ENCODE results near the gene AFAP1. TPM values are rescaled to one million over a fixed set of nuclear protein-coding genes. Genes with fewer than 3 reads are reported as not detected.

The AFAP1 gene
- total RNA-seq, 1 experiment from 2014 or later = 94.7 TPM

GRCh38 chr4:7715271-7716009, 224.2 kb downstream of the AFAP1 start:
- no TSS peak for BruUV-seq (replicated peaks)
- no peak overlapping the region for H3K27ac ChIP-seq (ENCODE audit: low read length)
- POLR2A ChIA-PET = no interaction called here
- CTCF ChIA-PET = no interaction called here
- in situ Hi-C loops (cut with HindIII; ENCODE audit: low pct_unique_long_range_greater_than_20kb, low sequenced_read_pairs) = no loop called here
- TF ChIP-seq, protein P1, sequence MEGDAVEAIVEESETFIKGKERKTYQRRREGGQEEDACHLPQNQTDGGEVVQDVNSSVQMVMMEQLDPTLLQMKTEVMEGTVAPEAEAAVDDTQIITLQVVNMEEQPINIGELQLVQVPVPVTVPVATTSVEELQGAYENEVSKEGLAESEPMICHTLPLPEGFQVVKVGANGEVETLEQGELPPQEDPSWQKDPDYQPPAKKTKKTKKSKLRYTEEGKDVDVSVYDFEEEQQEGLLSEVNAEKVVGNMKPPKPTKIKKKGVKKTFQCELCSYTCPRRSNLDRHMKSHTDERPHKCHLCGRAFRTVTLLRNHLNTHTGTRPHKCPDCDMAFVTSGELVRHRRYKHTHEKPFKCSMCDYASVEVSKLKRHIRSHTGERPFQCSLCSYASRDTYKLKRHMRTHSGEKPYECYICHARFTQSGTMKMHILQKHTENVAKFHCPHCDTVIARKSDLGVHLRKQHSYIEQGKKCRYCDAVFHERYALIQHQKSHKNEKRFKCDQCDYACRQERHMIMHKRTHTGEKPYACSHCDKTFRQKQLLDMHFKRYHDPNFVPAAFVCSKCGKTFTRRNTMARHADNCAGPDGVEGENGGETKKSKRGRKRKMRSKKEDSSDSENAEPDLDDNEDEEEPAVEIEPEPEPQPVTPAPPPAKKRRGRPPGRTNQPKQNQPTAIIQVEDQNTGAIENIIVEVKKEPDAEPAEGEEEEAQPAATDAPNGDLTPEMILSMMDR (IDR thresholded peaks at IDR 0.05) = no peak
- TF ChIP-seq, protein P2, sequence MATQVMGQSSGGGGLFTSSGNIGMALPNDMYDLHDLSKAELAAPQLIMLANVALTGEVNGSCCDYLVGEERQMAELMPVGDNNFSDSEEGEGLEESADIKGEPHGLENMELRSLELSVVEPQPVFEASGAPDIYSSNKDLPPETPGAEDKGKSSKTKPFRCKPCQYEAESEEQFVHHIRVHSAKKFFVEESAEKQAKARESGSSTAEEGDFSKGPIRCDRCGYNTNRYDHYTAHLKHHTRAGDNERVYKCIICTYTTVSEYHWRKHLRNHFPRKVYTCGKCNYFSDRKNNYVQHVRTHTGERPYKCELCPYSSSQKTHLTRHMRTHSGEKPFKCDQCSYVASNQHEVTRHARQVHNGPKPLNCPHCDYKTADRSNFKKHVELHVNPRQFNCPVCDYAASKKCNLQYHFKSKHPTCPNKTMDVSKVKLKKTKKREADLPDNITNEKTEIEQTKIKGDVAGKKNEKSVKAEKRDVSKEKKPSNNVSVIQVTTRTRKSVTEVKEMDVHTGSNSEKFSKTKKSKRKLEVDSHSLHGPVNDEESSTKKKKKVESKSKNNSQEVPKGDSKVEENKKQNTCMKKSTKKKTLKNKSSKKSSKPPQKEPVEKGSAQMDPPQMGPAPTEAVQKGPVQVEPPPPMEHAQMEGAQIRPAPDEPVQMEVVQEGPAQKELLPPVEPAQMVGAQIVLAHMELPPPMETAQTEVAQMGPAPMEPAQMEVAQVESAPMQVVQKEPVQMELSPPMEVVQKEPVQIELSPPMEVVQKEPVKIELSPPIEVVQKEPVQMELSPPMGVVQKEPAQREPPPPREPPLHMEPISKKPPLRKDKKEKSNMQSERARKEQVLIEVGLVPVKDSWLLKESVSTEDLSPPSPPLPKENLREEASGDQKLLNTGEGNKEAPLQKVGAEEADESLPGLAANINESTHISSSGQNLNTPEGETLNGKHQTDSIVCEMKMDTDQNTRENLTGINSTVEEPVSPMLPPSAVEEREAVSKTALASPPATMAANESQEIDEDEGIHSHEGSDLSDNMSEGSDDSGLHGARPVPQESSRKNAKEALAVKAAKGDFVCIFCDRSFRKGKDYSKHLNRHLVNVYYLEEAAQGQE (IDR thresholded peaks at IDR 0.05; ENCODE audit: insufficient read depth in 1 of 2, low read depth in 2 of 2, low read length in 1 of 2) = no peak
- DNase-seq (ENCODE audit: low read depth, low spot score) (no peak), ATAC-seq (no peak)
- H3K36me3 ChIP-seq (ENCODE audit: control insufficient read depth, insufficient read depth, low read length) = no peaks in the 10 kb centered on the region
- no peaks in the 10 kb centered on the region for H3K4me1 ChIP-seq (ENCODE audit: control insufficient read depth, insufficient read depth, low read length)
- H3K4me3 ChIP-seq (ENCODE audit: low read depth in 2 of 2, low read length in 2 of 2) = no peak overlapping the region
- no peaks in the 10 kb centered on the region for H3K9me3 ChIP-seq (ENCODE audit: control insufficient read depth, insufficient read depth, low read depth, low read length)
- no peaks in the 10 kb centered on the region for H3K27me3 ChIP-seq (ENCODE audit: control insufficient read depth, insufficient read depth, low read length)
- intact Hi-C loops (cut with micrococcal nuclease; ENCODE audit: unreplicated experiment) = no loop called here

- Histone ChIP-seq H3K9me3 (ENCODE audit: control insufficient read depth, insufficient read depth, low read depth, low read length) (no peaks in the 10 kb centered on the region), H3K36me3 (ENCODE audit: control insufficient read depth, insufficient read depth, low read length) (no peaks in the 10 kb centered on the region), H3K4me1 (ENCODE audit: control insufficient read depth, insufficient read depth, low read length) (no peaks in the 10 kb centered on the region), H3K4me3 (ENCODE audit: low read depth in 2 of 2, low read length in 2 of 2) (no peak overlapping the region), H3K27ac (ENCODE audit: low read length) (no peak overlapping the region), H3K27me3 (ENCODE audit: control insufficient read depth, insufficient read depth, low read length) (no peaks in the 10 kb centered on the region)
- BruUV-seq (replicated peaks) = no TSS peak
- ATAC-seq = no peak
- DNase-seq (ENCODE audit: low read depth, low spot score) = no peak
- ChIA-PET POLR2A (no interaction called here), CTCF (no interaction called here)
- TF ChIP-seq, protein P1 (IDR thresholded peaks at IDR 0.05) = no peak
- TF ChIP-seq SIN3A (IDR thresholded peaks at IDR 0.05; ENCODE audit: borderline replicate concordance, insufficient read depth, low read depth, low read length) (no peak), TCF7L2 (IDR thresholded peaks at IDR 0.05; ENCODE audit: low read depth, low read length) (no peak), POLR2AphosphoS5 (IDR thresholded peaks at IDR 0.05; ENCODE audit: low read depth, low read length) (no peak)
- TF ChIP-seq, protein P2 (IDR thresholded peaks at IDR 0.05; ENCODE audit: insufficient read depth in 1 of 2, low read depth in 2 of 2, low read length in 1 of 2) = no peak
- in situ Hi-C loops (cut with HindIII; ENCODE audit: low pct_unique_long_range_greater_than_20kb, low sequenced_read_pairs) (no loop called here), intact Hi-C loops (cut with micrococcal nuclease; ENCODE audit: unreplicated experiment) (no loop called here)
Measured at GRCh38 chr4:7714738-7715137, 224.9 kb downstream of the AFAP1 start.
